A549 (cell line): ENCODE results near the gene VDAC1.

Source experiments
- CTCF ChIP-seq: fragments of >200 bp; sonication (Bioruptor Twin); formaldehyde crosslinking; IDR thresholded peaks from 3 replicates; pipeline ENCODE4 v1.5.1; 2016
- ELK1 ChIP-seq: fragments of 150-350 bp; IDR thresholded peaks from 2 replicates; pipeline ENCODE4 v1.6.1; 2014; ENCODE audit warnings: low read depth, mild to moderate bottlenecking, low read length
- EP300 ChIP-seq, 2 experiments: fragments of >200 bp; sonication (Bioruptor Twin); formaldehyde crosslinking; IDR thresholded peaks; 2 replicates in 1 of 2; 3 replicates in 1 of 2; pipeline ENCODE4 v1.6.1; 2016 to 2017
- HDAC2 ChIP-seq: fragments of 200-600 bp; sonication (generic); IDR thresholded peaks from 2 replicates; pipeline ENCODE4 v1.6.1; 2016
- MYC ChIP-seq: IDR thresholded peaks from 2 replicates; pipeline ENCODE4 v1.6.1; 2012; ENCODE audit warnings: mild to moderate bottlenecking, inconsistent platforms, low read length, improper control_type of control experiment, borderline replicate concordance
- PHF8 ChIP-seq: fragments of 200-600 bp; sonication (generic); IDR thresholded peaks from 2 replicates; pipeline ENCODE4 v1.6.1; 2016; ENCODE audit warnings: low read depth, mild to moderate bottlenecking, antibody characterized with exemption, moderate library complexity, borderline replicate concordance
- POLR2A ChIP-seq: IDR thresholded peaks from 2 replicates; pipeline ENCODE4 v1.6.1; 2012; ENCODE audit warnings: mild to moderate bottlenecking, low read length

- TF ChIP-seq POLR2A (no peak), MYC (no peak), CTCF (no peak), PHF8 (no peak), ELK1 (no peak), EP300 (IDR thresholded peaks at IDR 0.05) (no peak), HDAC2 (no peak)
Measured at GRCh38 chr5:134018986-134019316, 14.2 kb upstream of the VDAC1 start.
